CD1c-positive myeloid dendritic cell (primary cell): ENCODE data around the gene IL12RB2.

Source experiments
- DNase-seq: peaks from one replicate; pipeline ENCODE4 v3.0.0-alpha.2; 2016; ENCODE audit errors: extremely low spot score

IL12RB2 gene

GRCh38 chr1:67347688-67348472 is 40.2 kb downstream of the IL12RB2 start:
- peak; percentile 41 for DNase-seq

GRCh38 chr1:67348586-67349252 is 41.0 kb downstream of the IL12RB2 start:
- DNase-seq = no peak

- no peak for DNase-seq
Measured at GRCh38 chr1:67350783-67351182, 43.1 kb downstream of the IL12RB2 start.

GRCh38 chr1:67352211-67352610 is 44.5 kb downstream of the IL12RB2 start:
- DNase-seq = no peak

GRCh38 chr1:67355745-67356424 is 48.2 kb downstream of the IL12RB2 start:
- DNase-seq = no peak

GRCh38 chr1:67359592-67359991 is 51.9 kb downstream of the IL12RB2 start:
- DNase-seq = no peak

- DNase-seq = no peak
Measured at GRCh38 chr1:67361641-67362040, 54.0 kb downstream of the IL12RB2 start.

GRCh38 chr1:67367370-67368045 is 59.8 kb downstream of the IL12RB2 start:
- no peak for DNase-seq

- no peak for DNase-seq
Measured at GRCh38 chr1:67368046-67368514, 60.4 kb downstream of the IL12RB2 start.

GRCh38 chr1:67371043-67371442 is 63.4 kb downstream of the IL12RB2 start:
- no peak for DNase-seq

- no peak for DNase-seq
Measured at GRCh38 chr1:67371681-67372080, 64.0 kb downstream of the IL12RB2 start.

- DNase-seq = no peak
Measured at GRCh38 chr1:67372136-67372535, 64.5 kb downstream of the IL12RB2 start.

- DNase-seq = no peak
Measured at GRCh38 chr1:67372898-67373297, 65.2 kb downstream of the IL12RB2 start.

- DNase-seq = no peak
Measured at GRCh38 chr1:67376381-67376780, 68.7 kb downstream of the IL12RB2 start.

GRCh38 chr1:67377253-67377652 is 69.6 kb downstream of the IL12RB2 start:
- no peak for DNase-seq

- no peak for DNase-seq
Measured at GRCh38 chr1:67381154-67381553, 73.5 kb downstream of the IL12RB2 start.

- no peak for DNase-seq
Measured at GRCh38 chr1:67382292-67382691, 74.6 kb downstream of the IL12RB2 start.

- DNase-seq = no peak
Measured at GRCh38 chr1:67383999-67384638, 76.4 kb downstream of the IL12RB2 start.

- DNase-seq = no peak
Measured at GRCh38 chr1:67390041-67390887, 82.6 kb downstream of the IL12RB2 start.

- no peak for DNase-seq
Measured at GRCh38 chr1:67393240-67393639, 85.6 kb downstream of the IL12RB2 start.

GRCh38 chr1:67393737-67394136 is 86.1 kb downstream of the IL12RB2 start:
- DNase-seq = no peak
